Natural killer cell (primary cell): ENCODE results near the gene STX7. TPM values are rescaled to one million over a fixed set of nuclear protein-coding genes. Genes with fewer than 3 reads are reported as not detected.
A peak's percentile ranks its signal among the peaks of the same experiment; 100 is the strongest.

ENCODE experiments used
- ATAC-seq, 3 donors: fragments of 150-1000 bp in 2 of 3; fragments of 200-7000 bp in 1 of 3; cut with Tn5 transposase; 1 replicate in 1 of 3; 2 replicates in 2 of 3; pipeline ENCODE4 v1.10.0; 2021; ENCODE audit warnings: mild to moderate bottlenecking in 2 of 3, moderate library complexity in 2 of 3
- DNase-seq, 2 donors: peaks; one replicate each; pipeline versions ENCODE4 v3.0.0 to v3.0.0-alpha.2; 2013 to 2021; ENCODE audit warnings: mixed read lengths in 1 of 2
- H3K27ac ChIP-seq: one replicate; pipeline ENCODE4 v1.5.1; 2013; ENCODE audit warnings: mild to moderate bottlenecking, low read length
- H3K27me3 ChIP-seq: one replicate; pipeline ENCODE4 v1.6.1; 2013; ENCODE audit warnings: low read length; ENCODE audit not compliant: control insufficient read depth, insufficient read depth
- H3K36me3 ChIP-seq: one replicate; pipeline ENCODE4 v1.6.1; 2013; ENCODE audit warnings: low read length; ENCODE audit not compliant: control insufficient read depth, insufficient read depth
- H3K4me1 ChIP-seq: one replicate; pipeline ENCODE4 v1.6.1; 2013; ENCODE audit warnings: low read length; ENCODE audit not compliant: control insufficient read depth, insufficient read depth
- H3K4me3 ChIP-seq: one replicate; pipeline ENCODE4 v1.5.1; 2013; ENCODE audit warnings: low read length
- H3K9me3 ChIP-seq: one replicate; pipeline ENCODE4 v1.6.1; 2013; ENCODE audit warnings: low read length; ENCODE audit not compliant: control insufficient read depth, insufficient read depth
- H3K27ac Mint-ChIP-seq, 2 donors: one replicate each; pipeline ENCODE4 v1.8.0; 2022; ENCODE audit warnings: mild to moderate bottlenecking in 2 of 2, mixed read lengths in 2 of 2, moderate library complexity in 1 of 2
- H3K27me3 Mint-ChIP-seq, 2 donors: one replicate each; pipeline ENCODE4 v1.8.0; 2022; ENCODE audit warnings: low read depth in 2 of 2, mixed read lengths in 2 of 2
- H3K36me3 Mint-ChIP-seq: one replicate; pipeline ENCODE4 v1.8.0; 2022; ENCODE audit warnings: mixed read lengths
- H3K4me1 Mint-ChIP-seq, 2 donors: one replicate each; pipeline ENCODE4 v1.8.0; 2022; ENCODE audit warnings: mixed read lengths in 2 of 2
- H3K4me3 Mint-ChIP-seq: one replicate; pipeline ENCODE4 v1.8.0; 2022; ENCODE audit warnings: mild to moderate bottlenecking, moderate library complexity, mixed read lengths
- H3K9me3 Mint-ChIP-seq, 2 donors: one replicate each; pipeline ENCODE4 v1.8.0; 2022; ENCODE audit warnings: mixed read lengths in 2 of 2
- WGBS: methylation state at CpG from one replicate; pipeline ENCODE4 v1.1.7; 2013; ENCODE audit warnings: missing lambda C conversion rate; ENCODE audit not compliant: insufficient coverage; 5-methylcytosine and 5-hydroxymethylcytosine counted together
- intact Hi-C: fragments of 100-400 bp; cut with micrococcal nuclease; formaldehyde crosslinking; loops from one replicate; pipeline ENCODE4 v1.14.2; 2022
- total RNA-seq, 4 donors: library from RNA; stranded (reverse); fragments of 120-200 nt in 1 of 4; gene quantifications; one replicate each; pipeline versions ENCODE4 v1.2.3 to v1.2.4, GENCODE V29; 2013 to 2022
- TF ChIP-seq, protein P1 (sequence below): fragments of 200-600 bp; IDR thresholded peaks from one replicate; pipeline ENCODE4 v1.8.0; 2022; ENCODE audit warnings: antibody characterized with exemption

Gene STX7
- total RNA-seq, 3 donors from 2014 or later (not counting 1 experiment from before 2014, with no cell fraction given) = 37.3 to 49.9 (median 39.5) TPM

DNA sequence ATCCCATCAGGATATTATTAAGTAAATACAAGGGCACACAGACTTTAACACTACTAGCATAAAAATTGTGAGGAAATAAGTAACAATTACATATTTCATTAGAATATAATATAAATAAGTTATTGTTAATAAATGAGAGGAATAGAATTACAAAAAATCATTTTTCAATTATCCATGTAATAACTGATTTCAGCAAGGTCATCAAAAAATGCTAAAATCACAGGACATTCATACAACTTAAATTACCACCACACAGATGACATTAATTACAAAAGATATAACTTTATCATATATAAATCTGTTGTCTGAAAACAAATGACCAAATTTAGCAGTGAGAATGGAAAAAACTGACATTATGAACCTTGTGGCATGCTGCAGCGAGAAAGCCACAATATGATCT is 37.0 kb downstream of the STX7 start:
- no peaks in the 10 kb centered on the region for H3K27me3 Mint-ChIP-seq
- Histone ChIP-seq H3K27ac (no peak overlapping the region), H3K4me1 (no peaks in the 10 kb centered on the region), H3K9me3 (no peaks in the 10 kb centered on the region), H3K4me3 (no peak overlapping the region), H3K36me3 (peaks cover 23% of the 10 kb centered on the region), H3K27me3 (no peaks in the 10 kb centered on the region)
- H3K4me1 Mint-ChIP-seq = peaks cover 21 to 25% of the 10 kb centered on the region in 2 donors
- ATAC-seq = no peak
- WGBS = 70% methylated on average over 1 of the region's 1 CpG
- TF ChIP-seq, protein P1, sequence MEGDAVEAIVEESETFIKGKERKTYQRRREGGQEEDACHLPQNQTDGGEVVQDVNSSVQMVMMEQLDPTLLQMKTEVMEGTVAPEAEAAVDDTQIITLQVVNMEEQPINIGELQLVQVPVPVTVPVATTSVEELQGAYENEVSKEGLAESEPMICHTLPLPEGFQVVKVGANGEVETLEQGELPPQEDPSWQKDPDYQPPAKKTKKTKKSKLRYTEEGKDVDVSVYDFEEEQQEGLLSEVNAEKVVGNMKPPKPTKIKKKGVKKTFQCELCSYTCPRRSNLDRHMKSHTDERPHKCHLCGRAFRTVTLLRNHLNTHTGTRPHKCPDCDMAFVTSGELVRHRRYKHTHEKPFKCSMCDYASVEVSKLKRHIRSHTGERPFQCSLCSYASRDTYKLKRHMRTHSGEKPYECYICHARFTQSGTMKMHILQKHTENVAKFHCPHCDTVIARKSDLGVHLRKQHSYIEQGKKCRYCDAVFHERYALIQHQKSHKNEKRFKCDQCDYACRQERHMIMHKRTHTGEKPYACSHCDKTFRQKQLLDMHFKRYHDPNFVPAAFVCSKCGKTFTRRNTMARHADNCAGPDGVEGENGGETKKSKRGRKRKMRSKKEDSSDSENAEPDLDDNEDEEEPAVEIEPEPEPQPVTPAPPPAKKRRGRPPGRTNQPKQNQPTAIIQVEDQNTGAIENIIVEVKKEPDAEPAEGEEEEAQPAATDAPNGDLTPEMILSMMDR = no peak
- no peak overlapping the region for H3K4me3 Mint-ChIP-seq
- H3K36me3 Mint-ChIP-seq = no peaks in the 10 kb centered on the region
- no peaks in the 10 kb centered on the region for H3K9me3 Mint-ChIP-seq
- H3K27ac Mint-ChIP-seq = peak overlapping the region in 1 of 2 donors; percentile 20
- DNase-seq = no peak
- intact Hi-C loops = no loop called here

DNA sequence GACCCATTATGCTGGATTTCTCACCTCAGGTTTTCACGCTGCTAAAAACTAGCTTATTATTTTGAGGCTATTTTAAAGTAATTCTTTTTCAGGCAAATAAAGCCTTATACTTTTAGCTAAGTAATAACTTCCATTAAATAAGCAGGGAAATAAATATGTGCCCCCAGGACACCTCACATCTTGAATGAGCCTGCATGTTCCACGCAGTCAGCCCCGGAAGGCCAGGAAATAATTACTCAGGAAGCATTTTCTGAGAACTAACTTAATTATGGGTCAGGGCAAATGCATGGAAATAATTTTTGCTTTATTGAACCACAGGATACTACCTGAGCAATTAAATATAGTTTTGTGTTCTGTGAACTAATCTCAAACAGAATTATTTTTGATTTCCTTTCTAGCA is 41.1 kb downstream of the STX7 start:
- Histone ChIP-seq H3K27me3 (no peaks in the 10 kb centered on the region), H3K4me3 (no peak overlapping the region), H3K9me3 (no peaks in the 10 kb centered on the region), H3K27ac (no peak overlapping the region), H3K36me3 (peaks cover 51% of the 10 kb centered on the region), H3K4me1 (no peaks in the 10 kb centered on the region)
- Mint-ChIP-seq H3K27ac (no peak overlapping the region), H3K4me3 (no peak overlapping the region), H3K27me3 (no peaks in the 10 kb centered on the region), H3K4me1 (peaks cover 0 to 6% of the 10 kb centered on the region in 2 donors), H3K9me3 (no peaks in the 10 kb centered on the region), H3K36me3 (no peaks in the 10 kb centered on the region)
- intact Hi-C loops = no loop called here
- no peak for DNase-seq
- 100% methylated on average over 2 of the region's 3 CpGs for WGBS
- ATAC-seq = no peak
- TF ChIP-seq, protein P1 = no peak

DNA sequence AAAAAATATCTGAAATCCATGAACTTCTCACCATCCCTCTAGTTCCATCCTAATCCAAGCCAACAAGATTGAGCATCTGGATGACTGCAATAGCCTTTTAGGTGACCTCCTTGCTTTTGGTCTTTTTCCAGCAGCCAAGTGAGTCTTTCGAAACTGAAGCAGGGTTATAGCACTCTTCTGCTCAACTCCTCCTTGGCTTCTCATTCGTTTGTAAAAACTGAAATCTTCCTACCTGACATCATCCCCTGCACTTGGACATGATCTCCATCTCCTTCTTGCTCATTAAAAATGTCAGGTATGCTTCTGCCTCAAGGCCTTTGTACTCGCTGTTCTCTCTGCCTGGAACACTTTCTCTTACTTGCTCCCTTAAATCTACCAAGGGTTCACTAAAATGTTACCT is 46.0 kb downstream of the STX7 start:
- 97% methylated on average over 3 of the region's 3 CpGs for WGBS
- H3K27me3 Mint-ChIP-seq = no peaks in the 10 kb centered on the region
- Histone ChIP-seq H3K4me3 (no peak overlapping the region), H3K9me3 (no peaks in the 10 kb centered on the region), H3K27me3 (no peaks in the 10 kb centered on the region), H3K36me3 (peaks cover 88% of the 10 kb centered on the region), H3K4me1 (no peaks in the 10 kb centered on the region), H3K27ac (no peak overlapping the region)
- no peak for ATAC-seq
- H3K9me3 Mint-ChIP-seq = no peaks in the 10 kb centered on the region
- H3K4me3 Mint-ChIP-seq = no peak overlapping the region
- no peak overlapping the region for H3K27ac Mint-ChIP-seq
- no peak for DNase-seq
- peaks cover 8% of the 10 kb centered on the region for H3K36me3 Mint-ChIP-seq
- intact Hi-C loops = no loop called here
- TF ChIP-seq, protein P1 = no peak
- no peaks in the 10 kb centered on the region for H3K4me1 Mint-ChIP-seq
